HEK293 (cell line): Measurements from ENCODE around the gene SYDE2.

ENCODE experiments used
- CTCF ChIA-PET: fragments of 350-600 bp; formaldehyde crosslinking; extraction: SDS; loops from one replicate; lab custom pipeline; 2021; ENCODE audit warnings: antibody characterized with exemption; lab: Yijun Ruan, JAX
- POLR2A ChIA-PET: fragments of 300-600 bp; formaldehyde crosslinking; extraction: SDS; loops from one replicate; lab custom pipeline; 2020; ENCODE audit warnings: antibody characterized with exemption, inconsistent platforms; lab: Yijun Ruan, JAX
- H3K27ac ChIP-seq: fragments of 200-500 bp; sonication (Bioruptor generic); 2 replicates; pipeline ENCODE4 v1.5.1; 2014; ENCODE audit warnings: low read depth, low read length, control low read depth, inconsistent platforms; ENCODE audit errors: extremely low read depth
- H3K36me3 ChIP-seq, 2 experiments: fragments of 200-500 bp in 1 of 2; sonication (Bioruptor generic) in 1 of 2; 1 replicate in 1 of 2; 2 replicates in 1 of 2; pipeline ENCODE4 v1.5.1; 2014 to 2017; ENCODE audit warnings: inconsistent platforms in 2 of 2, low read length in 2 of 2; ENCODE audit not compliant: control insufficient read depth in 2 of 2, insufficient read depth in 1 of 2
- H3K4me1 ChIP-seq: fragments of 200-500 bp; sonication (Bioruptor generic); 2 replicates; pipeline ENCODE4 v1.5.1; 2014; ENCODE audit warnings: mild to moderate bottlenecking, low read length, inconsistent platforms; ENCODE audit not compliant: control insufficient read depth, insufficient read depth
- H3K4me3 ChIP-seq: 2 replicates; pipeline ENCODE4 v1.5.1; 2011; ENCODE audit warnings: low read depth, mild to moderate bottlenecking, control low read depth, low read length, moderate library complexity
- H3K9me3 ChIP-seq: fragments of 200-500 bp; sonication (Bioruptor generic); 2 replicates; pipeline ENCODE4 v1.5.1; 2014; ENCODE audit warnings: low read depth, low read length, inconsistent platforms; ENCODE audit not compliant: control insufficient read depth, insufficient read depth
- BCL11A ChIP-seq: fragments of 450-650 bp; formaldehyde crosslinking; IDR thresholded peaks from 2 replicates; pipeline ENCODE4 v1.5.1; 2016; ENCODE audit warnings: low read depth, missing biosample characterization, missing genetic modification characterization
- BCL6B ChIP-seq: fragments of 450-650 bp; formaldehyde crosslinking; IDR thresholded peaks from 2 replicates; pipeline ENCODE4 v1.5.1; 2017; ENCODE audit warnings: missing biosample characterization, missing genetic modification characterization
- ELK4 ChIP-seq: IDR thresholded peaks from 2 replicates; pipeline ENCODE4 v1.6.1; 2011; ENCODE audit warnings: mild to moderate bottlenecking, low read depth, low read length, borderline replicate concordance
- HOXA7 ChIP-seq: sonication (generic); formaldehyde crosslinking; IDR thresholded peaks from 2 replicates; pipeline ENCODE4 v1.8.1; 2022; ENCODE audit warnings: missing genetic modification reagents, borderline replicate concordance
- KLF10 ChIP-seq: fragments of 450-650 bp; IDR thresholded peaks from 2 replicates; pipeline ENCODE4 v1.5.1; 2018; ENCODE audit warnings: missing biosample characterization, mild to moderate bottlenecking, missing genetic modification characterization
- MZF1 ChIP-seq: fragments of 450-650 bp; formaldehyde crosslinking; IDR thresholded peaks from 2 replicates; pipeline ENCODE4 v1.5.1; 2017; ENCODE audit warnings: missing biosample characterization, missing genetic modification characterization, borderline replicate concordance
- SCRT2 ChIP-seq: fragments of 450-650 bp; formaldehyde crosslinking; IDR thresholded peaks from 2 replicates; pipeline ENCODE4 v1.5.1; 2016; ENCODE audit warnings: missing biosample characterization, missing genetic modification characterization
- ZBTB21 ChIP-seq: fragments of 450-650 bp; formaldehyde crosslinking; IDR thresholded peaks from 2 replicates; pipeline ENCODE4 v1.5.1; 2017; ENCODE audit warnings: missing biosample characterization, missing genetic modification characterization
- ZFP69B ChIP-seq: fragments of 450-650 bp; formaldehyde crosslinking; IDR thresholded peaks from 2 replicates; pipeline ENCODE4 v1.5.1; 2016; ENCODE audit warnings: missing biosample characterization, missing genetic modification characterization
- ZIC2 ChIP-seq: fragments of 450-650 bp; formaldehyde crosslinking; IDR thresholded peaks from 2 replicates; pipeline ENCODE4 v1.5.1; 2016; ENCODE audit warnings: missing biosample characterization, missing genetic modification characterization
- ZNF133 ChIP-seq: fragments of 450-650 bp; formaldehyde crosslinking; IDR thresholded peaks from 2 replicates; pipeline ENCODE4 v1.5.1; 2016; ENCODE audit warnings: missing biosample characterization, missing genetic modification characterization
- ZNF214 ChIP-seq: fragments of 450-650 bp; formaldehyde crosslinking; IDR thresholded peaks from 2 replicates; pipeline ENCODE4 v1.5.1; 2017; ENCODE audit warnings: missing biosample characterization, mild to moderate bottlenecking, missing genetic modification characterization, borderline replicate concordance
- ZNF223 ChIP-seq: fragments of 450-650 bp; formaldehyde crosslinking; IDR thresholded peaks from 2 replicates; pipeline ENCODE4 v1.5.1; 2016; ENCODE audit warnings: missing biosample characterization, missing genetic modification characterization
- ZNF302 ChIP-seq: fragments of 450-650 bp; formaldehyde crosslinking; IDR thresholded peaks from 2 replicates; pipeline ENCODE4 v1.5.1; 2016; ENCODE audit warnings: missing biosample characterization, missing genetic modification characterization, low read depth
- ZNF433 ChIP-seq: fragments of 450-650 bp; formaldehyde crosslinking; IDR thresholded peaks from 2 replicates; pipeline ENCODE4 v1.5.1; 2016; ENCODE audit warnings: missing biosample characterization, missing genetic modification characterization, low read depth
- ZNF488 ChIP-seq: fragments of 450-650 bp; formaldehyde crosslinking; IDR thresholded peaks from 2 replicates; pipeline ENCODE4 v1.5.1; 2016; ENCODE audit warnings: missing biosample characterization, missing genetic modification characterization
- ZNF549 ChIP-seq: fragments of 450-650 bp; IDR thresholded peaks from 2 replicates; pipeline ENCODE4 v1.5.1; 2018; ENCODE audit warnings: missing biosample characterization, missing genetic modification characterization, mild to moderate bottlenecking, inconsistent platforms, moderate library complexity
- ZNF558 ChIP-seq: fragments of 450-650 bp; formaldehyde crosslinking; IDR thresholded peaks from 2 replicates; pipeline ENCODE4 v1.5.1; 2016; ENCODE audit warnings: missing biosample characterization, missing genetic modification characterization
- ZNF596 ChIP-seq: fragments of 450-650 bp; IDR thresholded peaks from 2 replicates; pipeline ENCODE4 v1.5.0; 2018; ENCODE audit warnings: missing biosample characterization, mild to moderate bottlenecking, missing genetic modification characterization, moderate library complexity
- ZNF645 ChIP-seq: fragments of 450-650 bp; formaldehyde crosslinking; IDR thresholded peaks from 2 replicates; pipeline ENCODE4; 2016; ENCODE audit warnings: missing biosample characterization, missing genetic modification characterization
- ZNF654 ChIP-seq: fragments of 450-650 bp; formaldehyde crosslinking; IDR thresholded peaks from 2 replicates; pipeline ENCODE4 v1.5.1; 2016; ENCODE audit warnings: low read depth, missing biosample characterization, missing genetic modification characterization
- ZNF785 ChIP-seq: fragments of 450-650 bp; formaldehyde crosslinking; IDR thresholded peaks from 2 replicates; pipeline ENCODE4 v1.5.1; 2016; ENCODE audit warnings: missing biosample characterization, missing genetic modification characterization
- ZNF792 ChIP-seq: fragments of 450-650 bp; formaldehyde crosslinking; IDR thresholded peaks from 2 replicates; pipeline ENCODE4 v1.5.1; 2016; ENCODE audit warnings: missing biosample characterization, missing genetic modification characterization

The SYDE2 gene

GRCh38 chr1:85180869-85181268, 19.9 kb downstream of the SYDE2 start:
- no peaks in the 10 kb centered on the region for H3K9me3 ChIP-seq
- TF ChIP-seq ZNF596 (no peak), ZBTB21 (tag by site-specific recombination) (no peak), ZNF223 (tag by site-specific recombination) (no peak), ZNF792 (tag by site-specific recombination) (no peak), ZNF214 (tag by site-specific recombination) (no peak), ZFP69B (tag by site-specific recombination) (no peak), BCL6B (tag by site-specific recombination) (no peak), ZNF549 (tag by site-specific recombination) (no peak), ZNF302 (tag by site-specific recombination) (no peak), ZNF785 (tag by site-specific recombination) (no peak), ZNF645 (tag by site-specific recombination) (no peak), ZNF133 (tag by site-specific recombination) (no peak), KLF10 (tag by site-specific recombination) (no peak), ZNF654 (no peak), MZF1 (tag by site-specific recombination) (no peak), ZNF433 (tag by site-specific recombination) (no peak), SCRT2 (no peak)
- H3K4me1 ChIP-seq = no peaks in the 10 kb centered on the region
- POLR2A ChIA-PET = no interaction called here
- CTCF ChIA-PET = interaction anchor here (0.6 to 1.4 kb wide), 4 partner anchors 15 to 74 kb away, joined by 3 to 6 read pairs (median 5); no protein-coding TSS in a partner anchor
- H3K27ac ChIP-seq = no peak overlapping the region
- H3K36me3 ChIP-seq = peaks cover 4 to 14% of the 10 kb centered on the region in 2 experiments; a peak in 2 of 3 replicates
- no peak overlapping the region for H3K4me3 ChIP-seq

GRCh38 chr1:85179522-85179921, 21.3 kb downstream of the SYDE2 start:
- H3K9me3 ChIP-seq = no peaks in the 10 kb centered on the region
- CTCF ChIA-PET = interaction anchor here (0.6 kb wide), 1 partner anchor 64 kb away, joined by 5 read pairs; no protein-coding TSS in a partner anchor

More at GRCh38 chr1:85179522-85179921, 21.3 kb downstream of the SYDE2 start:
- TF ChIP-seq ELK4 = no peak
- TF ChIP-seq HOXA7 (CRISPR knock-in tag) = no peak
- no peak for TF ChIP-seq ZIC2 (tag by site-specific recombination)
- no peak for TF ChIP-seq BCL11A
- no peak for TF ChIP-seq ZNF488
- TF ChIP-seq ZNF558 (tag by site-specific recombination) = no peak
- TF ChIP-seq, all 188 proteins: peak for 0
- no peaks in the 10 kb centered on the region for H3K4me1 ChIP-seq
- H3K4me3 ChIP-seq = no peak overlapping the region
- no peak overlapping the region for H3K27ac ChIP-seq
- POLR2A ChIA-PET = no interaction called here
- H3K36me3 ChIP-seq = peaks cover 4 to 14% of the 10 kb centered on the region in 2 experiments; a peak in 2 of 3 replicates
